Adrenal gland (tissue), 5 donors: ENCODE measurements around the gene BAG2.

Source experiments
- CTCF ChIP-seq, 6 experiments: fragments of 450-650 bp in 4 of 6; fragments of 200-600 bp in 2 of 6; sonication (generic) in 1 of 6; IDR thresholded peaks; 1 replicate in 5 of 6; 2 replicates in 1 of 6; pipeline versions ENCODE4 v1.5.1 to v1.8.0; 2016 to 2021; ENCODE audit warnings: antibody characterized with exemption in 6 of 6, mild to moderate bottlenecking in 2 of 6, moderate library complexity in 1 of 6
- POLR2A ChIP-seq, 2 donors: fragments of 450-650 bp; IDR thresholded peaks; one replicate each; pipeline ENCODE4 v1.6.1; 2017; ENCODE audit warnings: antibody characterized with exemption in 2 of 2, mild to moderate bottlenecking in 2 of 2, moderate library complexity in 1 of 2
- donor health status: DM: no; HTN: no; CAD: no.

GRCh38 chr6:57180596-57180995 lies 8.5 kb downstream of the BAG2 start:
- TF ChIP-seq CTCF (IDR thresholded peaks at IDR 0.05), result no peak
- no peak for TF ChIP-seq POLR2A (IDR thresholded peaks at IDR 0.05)
